Measurements from ENCODE around the gene C5orf52. TPM values are rescaled to one million over a fixed set of nuclear protein-coding genes. Genes with fewer than 3 reads are reported as not detected.
"Not testable (repeated sequence)": the region's sequence is repeated elsewhere in the genome, so short reads cannot be mapped to it uniquely, and the experiment has no call there.

The C5orf52 gene
- total RNA-seq, 2 donors from 2014 or later: not detected

GRCh38 chr5:157721159-157721558 is 49.8 kb downstream of the C5orf52 start:
- Histone ChIP-seq H3K9me3 (no peaks in the 10 kb centered on the region), H3K4me1 (peaks cover 0 to 8% of the 10 kb centered on the region in 2 donors), H3K36me3 (no peaks in the 10 kb centered on the region), H3K27ac (no peak overlapping the region), H3K27me3 (no peaks in the 10 kb centered on the region), H3K4me3 (no peak overlapping the region)
- DNase-seq (ENCODE audit: low spot score): no peak
- TF ChIP-seq, protein P1, sequence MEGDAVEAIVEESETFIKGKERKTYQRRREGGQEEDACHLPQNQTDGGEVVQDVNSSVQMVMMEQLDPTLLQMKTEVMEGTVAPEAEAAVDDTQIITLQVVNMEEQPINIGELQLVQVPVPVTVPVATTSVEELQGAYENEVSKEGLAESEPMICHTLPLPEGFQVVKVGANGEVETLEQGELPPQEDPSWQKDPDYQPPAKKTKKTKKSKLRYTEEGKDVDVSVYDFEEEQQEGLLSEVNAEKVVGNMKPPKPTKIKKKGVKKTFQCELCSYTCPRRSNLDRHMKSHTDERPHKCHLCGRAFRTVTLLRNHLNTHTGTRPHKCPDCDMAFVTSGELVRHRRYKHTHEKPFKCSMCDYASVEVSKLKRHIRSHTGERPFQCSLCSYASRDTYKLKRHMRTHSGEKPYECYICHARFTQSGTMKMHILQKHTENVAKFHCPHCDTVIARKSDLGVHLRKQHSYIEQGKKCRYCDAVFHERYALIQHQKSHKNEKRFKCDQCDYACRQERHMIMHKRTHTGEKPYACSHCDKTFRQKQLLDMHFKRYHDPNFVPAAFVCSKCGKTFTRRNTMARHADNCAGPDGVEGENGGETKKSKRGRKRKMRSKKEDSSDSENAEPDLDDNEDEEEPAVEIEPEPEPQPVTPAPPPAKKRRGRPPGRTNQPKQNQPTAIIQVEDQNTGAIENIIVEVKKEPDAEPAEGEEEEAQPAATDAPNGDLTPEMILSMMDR (IDR thresholded peaks at IDR 0.05): no peak

- H3K27me3 ChIP-seq; H3K36me3 ChIP-seq; H3K4me3 ChIP-seq; DNase-seq (ENCODE audit: low spot score); H3K27ac ChIP-seq; H3K4me1 ChIP-seq; H3K9me3 ChIP-seq: not testable (repeated sequence)
Measured at GRCh38 chr5:157722895-157723294, 51.6 kb downstream of the C5orf52 start.

GRCh38 chr5:157726607-157727006 is 55.3 kb downstream of the C5orf52 start:
- not testable (repeated sequence) for DNase-seq (ENCODE audit: low spot score); H3K27me3 ChIP-seq; H3K36me3 ChIP-seq; H3K9me3 ChIP-seq; H3K4me3 ChIP-seq; H3K4me1 ChIP-seq; H3K27ac ChIP-seq

GRCh38 chr5:157727858-157728257 is 56.5 kb downstream of the C5orf52 start:
- not testable (repeated sequence) for H3K27me3 ChIP-seq

More at GRCh38 chr5:157727858-157728257, 56.5 kb downstream of the C5orf52 start:
- not testable (repeated sequence) for DNase-seq (ENCODE audit: low spot score); H3K4me1 ChIP-seq; H3K27ac ChIP-seq; H3K36me3 ChIP-seq; H3K4me3 ChIP-seq; H3K9me3 ChIP-seq

Other genes with a start within 250 kb of the C5orf52 start
- gene NIPAL4, start 211.3 kb upstream of the C5orf52 start, total RNA-seq: 1 to 10 TPM in 1 of 2 donors, not detected in 1; 1.6 TPM
- gene ADAM19, start 95.8 kb upstream of the C5orf52 start, total RNA-seq: 10 to 100 TPM; 13.1 to 49.5 TPM
- under 1 TPM in 1 of 2 donors, not detected in 1; 0.89 TPM for gene SOX30, start 19.1 kb upstream of the C5orf52 start, total RNA-seq
- gene THG1L, start 59.9 kb downstream of the C5orf52 start, total RNA-seq: 1 to 10 TPM; 4.5 to 4.8 TPM
- 1 to 10 TPM; 1.6 to 2.4 TPM for gene LSM11, start 72.2 kb downstream of the C5orf52 start, total RNA-seq
- gene CLINT1, start 187.6 kb downstream of the C5orf52 start, total RNA-seq: 10 to 100 TPM; 76.3 to 83.6 TPM